Embryonic facial prominence (tissue), 1 donor: ENCODE results near the gene FNBP1L.
"Not testable (repeated sequence)": the region's sequence is repeated elsewhere in the genome, so short reads cannot be mapped to it uniquely, and the experiment has no call there.

Experiments used
- DNase-seq: peaks from one replicate; pipeline ENCODE4 v3.0.0-alpha.2; 2016; ENCODE audit errors: extremely low spot score

The FNBP1L gene

DNA sequence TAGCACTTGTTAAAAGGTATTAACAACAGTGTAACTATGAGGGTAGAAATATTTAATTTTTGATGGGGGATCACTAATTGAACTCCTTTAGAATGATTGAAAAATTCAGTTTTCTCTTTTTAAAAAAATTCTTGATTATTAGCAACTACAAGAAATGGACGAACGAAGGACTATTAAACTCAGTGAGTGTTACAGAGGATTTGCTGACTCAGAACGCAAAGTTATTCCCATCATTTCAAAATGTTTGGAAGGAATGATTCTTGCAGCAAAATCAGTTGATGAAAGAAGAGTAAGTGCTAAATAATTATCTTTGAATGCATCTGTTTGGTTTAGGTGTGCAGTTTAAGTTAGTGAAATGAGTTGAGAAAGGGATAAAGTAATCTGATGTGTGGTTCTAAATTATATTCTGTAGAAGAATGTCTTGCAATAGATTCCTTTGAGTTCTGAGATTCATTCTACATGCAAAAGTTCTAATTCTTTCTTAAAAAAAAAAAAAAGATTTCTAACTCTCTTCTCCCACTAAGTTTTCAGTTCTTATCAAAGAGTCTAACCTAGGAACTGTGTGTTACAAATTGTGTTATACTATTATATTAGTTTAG is 85.0 kb downstream of the FNBP1L start:
- DNase-seq, result no peak

DNA sequence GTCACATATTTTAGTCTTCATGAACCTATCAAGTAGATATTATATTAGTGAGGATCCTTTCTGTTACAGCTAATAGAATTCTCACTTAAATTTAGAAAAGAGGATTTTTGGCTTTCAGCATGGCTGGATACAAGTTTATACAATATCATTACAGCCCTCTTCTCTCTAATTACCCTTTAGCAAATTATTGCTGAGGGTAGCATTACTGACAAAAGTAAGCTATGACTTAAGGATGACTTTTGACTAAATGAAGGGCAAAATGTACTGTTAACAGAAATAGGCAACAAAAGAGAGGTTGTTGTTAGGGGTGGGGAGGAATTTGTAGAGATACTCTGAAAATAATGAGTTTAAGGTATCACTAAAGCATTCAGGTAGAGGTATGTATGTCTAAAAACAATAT is 85.8 kb downstream of the FNBP1L start:
- no peak for DNase-seq

DNA sequence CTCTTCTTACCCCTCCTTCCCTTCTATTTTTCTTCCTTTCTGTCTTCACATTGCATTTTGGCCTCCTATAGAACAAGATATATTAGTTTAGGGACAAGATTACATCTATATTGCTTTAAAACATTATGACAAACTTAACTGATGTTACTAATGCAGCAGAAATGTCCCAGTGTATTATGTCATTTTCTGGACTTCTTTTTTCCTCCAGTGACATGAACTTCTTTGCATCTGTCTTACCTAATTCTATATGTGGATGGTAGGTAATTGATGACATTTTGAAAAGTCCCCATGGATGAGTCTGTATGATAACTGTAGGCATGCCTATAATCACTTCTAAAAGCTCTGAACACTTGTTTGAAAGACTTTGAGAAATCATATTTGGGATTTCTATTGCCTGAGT is 89.5 kb downstream of the FNBP1L start:
- DNase-seq, result no peak

DNA sequence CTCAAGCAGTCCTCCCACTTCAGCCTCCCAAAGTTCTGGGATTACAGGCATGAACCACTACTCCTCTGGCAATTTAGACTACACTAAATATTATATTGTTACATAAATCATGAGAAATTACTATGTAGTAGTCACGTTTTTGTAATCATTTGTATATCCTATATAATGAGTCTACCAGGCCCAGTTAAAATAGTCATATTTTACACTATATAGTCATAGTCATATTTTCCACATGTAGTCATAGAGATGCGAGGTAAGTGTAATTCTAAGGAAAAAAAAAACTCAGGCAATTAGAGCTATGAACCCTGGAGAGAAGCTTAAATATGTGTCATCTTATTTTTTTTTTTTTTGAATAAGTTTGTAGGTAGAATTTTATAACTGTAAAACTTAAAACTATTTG is 90.0 kb downstream of the FNBP1L start:
- DNase-seq, result no peak

DNA sequence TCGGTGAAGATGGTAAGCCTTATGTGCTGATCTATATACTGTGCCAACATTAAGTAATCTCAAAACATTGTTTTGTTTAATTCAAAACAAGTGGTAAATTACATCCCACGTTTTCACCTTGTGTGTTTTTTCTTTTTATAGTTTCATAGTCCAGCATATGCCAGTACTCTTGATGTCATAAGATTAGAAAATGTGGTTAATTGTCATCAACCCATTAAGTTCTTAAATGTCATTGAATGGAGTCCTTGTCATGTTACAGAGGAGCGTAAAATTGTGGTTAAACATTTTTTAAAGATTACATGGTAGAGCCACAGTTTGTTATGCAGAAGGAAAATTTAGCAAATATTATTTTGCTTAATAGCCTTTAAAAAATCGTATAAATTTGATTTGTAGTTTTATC is 93.1 kb downstream of the FNBP1L start:
- DNase-seq, result no peak

DNA sequence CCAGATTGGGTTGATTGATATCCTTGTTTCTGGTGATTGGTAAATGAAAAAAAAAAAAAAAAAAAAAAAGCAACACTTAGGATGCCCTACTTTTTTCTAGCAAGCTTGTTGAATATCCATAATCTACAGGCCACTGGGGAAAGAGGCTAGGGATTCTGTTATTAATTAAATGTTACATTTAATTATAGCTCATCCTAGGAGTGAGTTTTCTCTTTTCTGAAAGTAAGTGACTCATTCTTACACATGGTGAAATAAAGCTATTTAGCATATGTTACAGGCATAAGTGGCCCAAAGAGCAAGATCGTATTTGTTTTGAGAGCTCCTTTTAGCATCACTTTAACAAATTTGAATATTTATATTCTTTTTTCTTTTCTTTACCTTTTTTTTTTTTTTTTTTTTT is 94.5 kb downstream of the FNBP1L start:
- no peak for DNase-seq

DNA sequence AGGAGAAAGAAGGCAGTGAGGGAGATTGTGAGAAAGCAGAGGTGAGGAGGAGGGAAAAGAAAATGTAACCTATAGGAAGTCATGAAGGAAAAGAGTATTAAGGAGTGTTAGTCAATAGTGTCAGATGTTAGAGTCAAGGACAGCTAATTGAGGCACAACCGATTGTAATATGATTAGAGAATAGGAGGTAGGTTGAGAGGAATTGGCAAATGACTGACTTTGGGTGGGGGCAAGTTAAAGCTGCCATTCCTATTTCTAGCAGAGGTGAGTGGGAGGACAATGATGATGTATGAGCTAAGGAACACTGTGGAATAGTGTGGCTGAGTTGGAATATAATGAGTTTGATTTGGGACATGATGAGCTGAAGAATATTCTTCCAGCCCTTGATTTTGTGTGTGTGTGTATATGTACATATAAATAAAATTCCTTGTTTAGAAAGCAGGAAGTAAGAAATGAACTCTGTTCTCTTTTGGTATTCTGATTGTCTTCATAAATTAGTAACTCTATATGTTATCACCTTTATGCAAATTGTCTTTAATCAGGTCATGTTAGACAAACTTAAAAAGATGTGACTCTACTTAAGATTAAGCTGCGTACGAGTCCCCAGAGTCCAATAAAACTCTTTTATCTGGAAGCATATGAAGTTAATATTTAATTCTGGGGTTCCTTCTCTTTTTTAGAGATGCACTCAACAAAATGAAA is 98.4 kb downstream of the FNBP1L start:
- no peak for DNase-seq

DNA sequence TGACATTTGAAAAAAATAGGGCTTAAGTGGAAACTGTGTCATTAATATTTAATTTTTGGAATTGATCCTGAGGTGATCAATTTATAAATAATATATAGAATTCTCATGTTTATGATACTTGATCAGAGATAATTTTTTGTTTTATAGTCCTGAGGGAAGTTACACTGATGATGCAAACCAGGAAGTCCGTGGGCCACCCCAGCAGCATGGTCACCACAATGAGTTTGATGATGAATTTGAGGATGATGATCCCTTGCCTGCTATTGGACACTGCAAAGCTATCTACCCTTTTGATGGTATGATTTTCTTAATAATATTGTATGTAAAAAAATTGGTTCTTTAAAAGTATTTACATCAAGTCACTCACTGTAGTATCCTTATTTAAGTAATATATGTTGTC is 101.2 kb downstream of the FNBP1L start:
- DNase-seq, result no peak

DNA sequence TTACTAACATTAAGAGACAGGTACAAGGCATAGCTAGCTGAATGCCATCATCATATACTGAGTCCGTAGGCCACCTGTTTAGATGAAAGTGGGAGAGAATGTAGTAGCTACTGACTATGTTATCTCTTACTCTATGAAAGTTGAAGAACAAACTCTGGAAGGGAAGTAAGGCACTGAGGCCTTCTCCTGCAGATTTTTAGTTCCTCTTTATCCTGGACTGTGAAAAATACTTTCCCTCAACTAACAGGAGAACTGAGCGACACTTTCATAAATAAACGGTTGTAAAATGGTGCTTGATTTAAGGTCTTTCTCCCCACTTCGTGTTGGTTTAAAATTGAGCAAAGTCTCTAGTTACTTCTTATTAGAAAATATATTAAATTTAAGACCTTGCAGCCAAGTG is 101.9 kb downstream of the FNBP1L start:
- no peak for DNase-seq

DNA sequence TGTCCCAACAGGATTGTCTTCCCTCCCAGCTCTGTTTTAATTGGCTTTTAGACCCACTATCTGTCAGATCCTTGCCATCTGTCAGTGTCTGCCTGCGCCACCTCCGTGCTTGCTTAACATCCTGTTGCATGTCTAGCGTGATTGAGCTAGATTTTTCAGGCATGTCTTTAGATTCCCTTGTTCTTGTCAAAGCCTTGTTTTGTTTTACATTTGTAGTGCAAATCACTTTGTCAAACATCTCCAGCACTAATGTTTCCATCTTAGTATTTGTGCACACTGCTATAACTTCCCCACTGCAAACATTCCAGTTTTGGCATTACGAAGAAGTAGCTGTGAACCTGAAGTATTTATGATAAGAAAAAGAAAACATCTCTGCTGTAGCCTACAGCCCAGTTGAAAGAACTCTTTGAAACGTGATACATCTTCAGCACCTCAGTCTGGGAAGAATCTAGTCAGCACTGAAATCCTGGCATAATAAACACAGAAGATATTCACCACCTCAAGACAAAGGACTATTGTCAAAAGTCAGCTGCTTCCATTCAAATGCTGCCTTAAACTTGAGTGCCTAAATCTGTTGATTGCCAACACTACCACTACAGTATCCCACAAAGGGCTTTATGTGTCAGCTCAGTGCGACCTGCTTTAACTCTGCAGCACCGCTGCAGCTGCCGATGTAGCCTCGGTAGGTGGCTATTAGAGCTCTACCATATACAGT is 105.0 kb downstream of the FNBP1L start:
- DNase-seq, result no peak

DNA sequence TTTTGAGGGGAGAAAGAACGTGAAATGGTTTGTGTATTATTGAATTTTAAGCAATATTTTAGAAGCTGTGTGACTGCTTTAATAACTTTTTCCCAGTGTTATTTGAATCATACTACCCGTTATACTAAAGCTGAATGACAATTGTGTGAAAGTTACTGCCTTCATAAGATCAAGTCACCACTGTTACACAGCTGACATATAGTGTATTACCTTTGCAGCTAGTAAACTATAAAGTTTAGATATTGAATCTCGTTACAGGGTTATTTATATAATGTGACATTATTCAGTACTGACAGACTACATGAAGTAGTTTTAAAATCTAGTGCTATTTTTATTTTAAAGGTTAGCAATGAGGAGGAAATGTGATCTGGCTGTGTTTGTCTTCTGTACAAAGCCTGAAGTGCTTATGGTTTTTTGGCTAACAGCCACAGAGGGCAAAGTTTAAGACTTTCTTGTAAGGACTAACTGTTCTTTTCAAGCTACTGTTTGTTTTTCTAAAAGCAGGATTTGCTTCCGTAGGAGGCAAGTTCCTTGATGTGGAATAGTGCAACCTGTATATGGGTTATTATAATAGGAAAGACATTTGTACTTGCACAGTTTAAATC is 106.1 kb downstream of the FNBP1L start:
- not testable (repeated sequence) for DNase-seq

DNA sequence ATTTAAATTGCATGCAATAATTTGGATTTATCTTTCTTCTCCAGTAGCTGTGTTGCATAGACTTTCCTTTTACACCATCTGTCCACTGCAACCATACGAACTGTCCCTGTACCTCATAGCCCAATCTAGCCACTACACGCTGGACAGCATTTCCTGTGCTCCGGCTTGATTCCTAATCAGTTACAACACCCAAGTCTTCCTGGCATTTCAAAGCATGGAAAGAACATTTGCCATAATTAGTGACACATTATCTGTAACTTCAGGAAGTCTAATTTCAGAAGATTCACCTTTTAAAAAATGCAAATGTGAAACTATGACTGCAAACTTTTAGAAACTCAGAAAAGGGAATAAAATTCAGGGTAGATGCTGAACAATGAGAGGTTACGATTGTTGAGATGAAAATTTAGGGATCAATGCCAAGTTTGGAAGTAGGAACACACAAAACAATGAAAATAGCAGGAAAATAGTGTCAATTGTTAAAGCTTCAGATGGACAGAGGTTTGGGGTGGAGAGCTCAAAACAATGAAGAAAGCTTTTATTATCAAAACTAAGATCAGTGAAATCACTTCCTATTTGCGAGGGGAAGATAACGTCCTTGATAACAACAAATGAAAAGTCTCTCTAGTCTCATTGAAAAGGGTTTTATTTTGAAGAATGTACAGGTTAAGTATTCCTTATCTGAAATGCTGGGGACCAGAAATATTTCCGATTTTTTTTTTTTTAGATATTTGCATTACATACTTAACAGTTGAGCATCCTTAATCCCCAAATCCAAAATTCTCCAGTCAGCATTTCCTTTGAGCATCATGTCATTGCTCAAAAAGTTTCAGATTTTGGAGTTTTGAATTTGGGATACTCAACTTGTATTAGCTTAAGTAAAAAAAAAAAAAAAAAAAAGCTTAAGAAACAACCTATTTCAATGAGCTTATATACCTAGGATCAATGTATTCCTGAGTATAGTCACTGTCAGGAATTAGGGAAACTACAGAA is 107.3 kb downstream of the FNBP1L start:
- DNase-seq, result no peak

DNA sequence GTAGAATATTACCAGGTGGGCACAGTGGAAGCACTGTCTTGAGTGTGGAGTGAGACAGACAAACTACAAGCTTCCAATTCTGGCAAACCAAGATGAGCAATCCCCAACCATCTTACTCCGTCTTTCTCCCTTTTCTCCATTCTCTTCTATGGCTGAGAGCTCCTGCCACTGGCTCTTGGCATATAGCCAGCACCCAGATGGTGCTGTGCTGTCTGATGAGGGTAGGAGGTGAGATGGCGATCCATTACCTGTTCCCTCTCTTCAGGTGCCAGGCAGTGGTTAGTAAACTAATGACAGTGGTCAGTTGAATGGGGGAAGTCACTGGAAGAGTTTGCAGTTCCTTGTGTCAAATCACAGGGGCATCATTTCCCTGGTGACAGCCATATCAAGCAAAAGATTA is 108.4 kb downstream of the FNBP1L start:
- no peak for DNase-seq

DNA sequence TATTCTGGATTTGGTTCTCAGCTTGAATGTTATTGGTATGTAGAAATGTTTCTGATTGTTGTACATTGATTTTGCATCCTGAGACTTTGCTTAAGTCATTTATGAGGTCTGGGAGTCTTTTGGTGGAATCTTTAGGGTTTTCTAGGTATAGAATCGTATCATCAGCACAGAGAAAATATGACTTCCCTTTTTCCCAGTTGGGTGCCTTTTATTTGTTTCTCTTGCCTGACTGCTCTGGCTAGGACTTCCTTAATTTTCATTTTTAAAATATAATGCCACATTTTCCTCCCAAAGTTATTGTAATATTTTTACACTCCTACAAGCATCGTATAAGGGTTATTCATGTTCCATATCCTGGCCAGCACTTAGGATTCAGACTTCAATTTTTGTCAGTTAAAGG is 111.1 kb downstream of the FNBP1L start:
- no peak for DNase-seq

DNA sequence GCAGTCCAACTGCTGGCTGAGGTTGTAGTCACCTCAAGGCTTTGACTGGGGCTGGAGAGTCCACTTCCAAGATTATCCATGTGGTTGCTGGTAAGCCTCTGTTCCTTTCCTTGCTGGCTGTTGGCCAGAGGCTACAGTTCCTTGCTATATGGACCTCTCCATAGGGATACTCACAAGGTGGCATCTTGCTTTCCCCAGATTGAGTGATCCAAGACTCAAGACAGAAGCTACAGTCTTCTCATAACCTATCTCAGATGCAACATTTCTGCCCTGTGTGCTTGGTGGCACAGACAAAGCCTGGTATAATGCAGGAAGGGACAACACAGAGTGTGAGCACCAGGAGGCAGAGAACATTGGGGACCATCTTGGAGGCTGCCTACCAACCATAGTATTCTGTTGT is 111.8 kb downstream of the FNBP1L start:
- DNase-seq, result no peak

DNA sequence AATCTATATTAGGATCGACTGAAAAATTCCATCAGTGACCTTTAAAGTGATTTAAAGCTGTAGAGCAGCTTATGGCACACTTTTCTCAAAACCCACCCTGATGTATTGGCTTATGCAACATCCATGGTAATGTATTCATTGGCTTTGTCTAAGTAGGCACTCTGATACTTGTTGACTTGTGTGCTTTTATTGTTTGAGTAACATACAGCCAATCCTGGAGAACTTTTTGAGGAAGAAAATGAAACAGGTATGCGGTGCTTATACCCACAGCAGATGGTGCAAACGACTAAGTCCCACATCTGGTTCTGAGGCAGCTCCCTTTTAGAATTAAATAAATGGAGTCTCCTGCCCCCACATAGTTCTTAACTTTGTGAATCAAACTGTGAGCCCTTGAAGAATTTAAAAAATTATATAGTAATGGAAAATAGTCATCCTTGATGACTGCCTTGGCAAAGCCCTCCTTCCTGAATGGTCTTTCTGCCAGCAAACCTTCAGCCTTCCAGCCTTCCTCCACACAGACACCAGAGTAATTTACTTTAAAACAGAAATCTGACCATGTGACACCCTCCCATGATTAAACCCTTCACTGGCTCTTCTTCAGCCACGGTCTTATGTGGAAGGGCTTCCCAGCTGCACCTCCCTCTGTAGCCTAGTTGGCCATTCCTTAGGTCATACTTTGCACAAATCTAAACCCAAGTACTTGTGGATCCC is 117.7 kb downstream of the FNBP1L start:
- DNase-seq, result no peak

DNA sequence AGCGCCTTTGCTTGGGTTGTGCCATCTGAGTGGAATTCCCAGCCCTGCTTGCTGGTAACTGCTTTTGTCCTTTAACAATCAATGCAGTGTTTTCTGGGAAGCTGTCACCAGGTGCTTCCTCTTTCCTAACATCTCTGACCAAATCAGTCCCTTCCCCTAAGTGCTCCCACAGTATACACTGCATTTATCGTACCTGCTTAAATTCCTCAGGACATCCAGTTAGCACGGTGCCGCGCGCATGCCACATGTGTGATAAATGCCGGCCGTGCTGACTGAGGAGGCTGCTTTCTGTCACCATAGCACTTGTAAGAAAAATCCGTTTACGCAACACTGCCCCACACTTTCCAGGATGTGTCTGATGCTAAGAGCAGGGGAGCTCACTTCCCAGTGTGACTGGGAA is 118.3 kb downstream of the FNBP1L start:
- no peak for DNase-seq

DNA sequence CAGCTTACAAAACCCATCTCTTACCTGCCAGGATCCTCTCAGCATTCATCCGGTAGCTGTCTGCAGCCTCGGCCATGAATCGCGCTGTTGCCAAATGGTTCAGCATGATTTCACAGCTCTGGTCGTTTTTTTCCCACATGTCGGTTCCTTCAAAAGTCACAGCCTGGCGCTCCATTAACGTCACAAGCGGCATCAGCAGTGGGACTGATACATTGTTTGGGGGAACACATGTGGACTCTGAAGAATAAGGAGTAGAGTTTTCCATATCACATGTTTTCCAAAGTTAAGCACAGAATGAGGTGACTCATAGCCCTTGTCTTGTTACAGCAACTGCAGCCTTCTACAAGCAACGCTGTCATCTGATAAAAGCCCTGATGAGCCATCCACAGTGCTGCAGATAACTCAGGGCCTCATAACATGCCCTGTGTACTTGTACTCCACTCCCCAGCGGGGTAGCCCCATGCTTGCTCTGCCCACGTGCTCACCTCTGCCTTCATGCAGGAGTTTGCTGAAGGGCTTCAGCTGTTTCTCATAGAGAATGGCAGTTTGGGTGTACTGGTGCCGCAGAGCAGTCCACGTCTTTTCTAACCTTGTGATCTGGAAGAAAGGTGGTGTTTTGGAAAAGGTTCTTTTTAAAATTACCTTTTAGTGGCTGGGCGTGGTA is 119.5 kb downstream of the FNBP1L start:
- no peak for DNase-seq

DNA sequence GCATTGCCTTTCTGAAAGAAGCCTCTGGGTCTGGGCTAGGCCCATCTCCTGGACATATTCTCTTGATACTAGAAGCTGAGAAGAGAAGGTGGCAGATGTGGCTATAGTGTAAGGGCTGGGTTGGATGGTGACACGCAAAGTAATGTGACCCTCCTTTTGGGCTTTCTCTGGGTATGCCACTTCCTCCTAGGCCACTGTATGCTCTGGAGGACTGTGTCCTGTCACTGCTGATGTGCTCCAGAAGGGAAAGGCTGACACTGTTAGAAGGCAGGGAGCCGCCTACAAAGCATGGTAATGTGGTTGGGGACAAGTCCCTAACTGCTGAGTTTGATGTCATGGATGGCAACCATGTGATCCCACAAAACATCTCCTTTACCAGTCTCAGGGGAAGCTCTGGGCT is 121.6 kb downstream of the FNBP1L start:
- no peak for DNase-seq

DNA sequence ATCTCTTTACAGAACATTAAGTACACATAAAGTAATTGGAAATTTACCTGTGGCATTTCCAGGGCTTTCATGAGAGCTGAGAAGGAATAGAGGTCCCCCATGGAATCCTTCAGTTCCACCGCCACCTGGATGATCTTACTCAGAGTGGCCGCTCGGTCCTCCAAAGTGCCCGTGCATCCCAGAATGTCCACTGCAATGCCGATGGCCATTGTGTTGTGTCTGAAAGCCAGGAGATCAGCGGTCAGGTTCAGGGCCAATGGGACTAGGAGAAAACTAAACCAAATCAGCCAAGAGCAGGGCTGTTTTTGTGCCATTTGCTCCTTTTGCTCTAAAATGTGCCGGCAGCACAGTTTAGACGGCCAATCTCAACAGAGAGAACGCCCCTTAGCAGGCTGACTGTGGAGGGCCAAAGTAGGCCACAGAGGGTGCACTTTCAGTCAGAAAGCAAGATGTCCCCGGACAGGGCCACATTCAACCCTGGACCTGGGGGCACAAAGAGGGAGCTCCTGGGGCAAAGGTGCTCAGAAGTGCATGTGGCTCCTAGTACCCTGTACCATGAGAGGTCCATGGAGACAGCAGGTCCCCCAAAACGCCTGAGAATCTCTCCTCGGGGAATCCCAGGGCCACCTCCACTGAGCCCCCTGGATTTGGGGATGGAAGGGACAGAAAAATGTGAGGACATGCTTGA is 123.8 kb downstream of the FNBP1L start:
- DNase-seq, result no peak
